ENCODE measurements around the gene WRAP73.

GRCh38 chr1:3630161-3630611, 19.7 kb downstream of the WRAP73 start:
- no peak for TF ChIP-seq CTCF (IDR thresholded peaks at IDR 0.05)
- no peak for TF ChIP-seq MAX (IDR thresholded peaks at IDR 0.05)
- no peak for TF ChIP-seq POLR2A (IDR thresholded peaks at IDR 0.05; ENCODE audit: low read length)
